Fibroblast of peridontal ligament (primary cell): ENCODE measurements around the gene IP6K3.
A peak's percentile ranks its signal among the peaks of the same experiment; 100 is the strongest.

Experiments
- DNase-seq: peaks from one replicate; pipeline ENCODE4 v3.0.0-alpha.2; 2010; ENCODE audit errors: extremely low read depth

Gene IP6K3

GRCh38 chr6:33705955-33706725 lies 40.6 kb downstream of the IP6K3 start:
- DNase-seq: no peak

GRCh38 chr6:33705268-33705885 lies 41.3 kb downstream of the IP6K3 start:
- DNase-seq: no peak

- DNase-seq: no peak
These were observed 42.3 kb downstream of the IP6K3 start for GRCh38 chr6:33704215-33705066.

GRCh38 chr6:33702345-33702977 lies 44.2 kb downstream of the IP6K3 start:
- peak; percentile 74 for DNase-seq

GRCh38 chr6:33700391-33701050 lies 46.2 kb downstream of the IP6K3 start:
- peak; percentile 67 for DNase-seq

- no peak for DNase-seq
These were observed 47.0 kb downstream of the IP6K3 start for GRCh38 chr6:33699739-33700138.

- DNase-seq: no peak
These were observed 47.6 kb downstream of the IP6K3 start for GRCh38 chr6:33699131-33699530.

GRCh38 chr6:33698494-33698893 lies 48.2 kb downstream of the IP6K3 start:
- DNase-seq: no peak

GRCh38 chr6:33697845-33698244 lies 48.9 kb downstream of the IP6K3 start:
- DNase-seq: no peak

- peak; percentile 60 for DNase-seq
These were observed 49.9 kb downstream of the IP6K3 start for GRCh38 chr6:33696548-33697518.

GRCh38 chr6:33696076-33696475 lies 50.6 kb downstream of the IP6K3 start:
- no peak for DNase-seq

- DNase-seq: no peak
These were observed 51.2 kb downstream of the IP6K3 start for GRCh38 chr6:33695451-33695887.

- DNase-seq: no peak
These were observed 51.7 kb downstream of the IP6K3 start for GRCh38 chr6:33694977-33695376.

GRCh38 chr6:33694401-33694931 lies 52.2 kb downstream of the IP6K3 start:
- DNase-seq: peak; percentile 22

- no peak for DNase-seq
These were observed 53.3 kb downstream of the IP6K3 start for GRCh38 chr6:33693186-33694105.

- DNase-seq: peak; percentile 5
These were observed 53.9 kb downstream of the IP6K3 start for GRCh38 chr6:33692760-33693158.

- DNase-seq: peak; percentile 9
These were observed 54.5 kb downstream of the IP6K3 start for GRCh38 chr6:33692078-33692759.

GRCh38 chr6:33691456-33692077 lies 55.1 kb downstream of the IP6K3 start:
- DNase-seq: no peak
